ENCODE measurements around the gene XRN1.
A peak's percentile ranks its signal among the peaks of the same experiment; 100 is the strongest.

Gene XRN1

DNA sequence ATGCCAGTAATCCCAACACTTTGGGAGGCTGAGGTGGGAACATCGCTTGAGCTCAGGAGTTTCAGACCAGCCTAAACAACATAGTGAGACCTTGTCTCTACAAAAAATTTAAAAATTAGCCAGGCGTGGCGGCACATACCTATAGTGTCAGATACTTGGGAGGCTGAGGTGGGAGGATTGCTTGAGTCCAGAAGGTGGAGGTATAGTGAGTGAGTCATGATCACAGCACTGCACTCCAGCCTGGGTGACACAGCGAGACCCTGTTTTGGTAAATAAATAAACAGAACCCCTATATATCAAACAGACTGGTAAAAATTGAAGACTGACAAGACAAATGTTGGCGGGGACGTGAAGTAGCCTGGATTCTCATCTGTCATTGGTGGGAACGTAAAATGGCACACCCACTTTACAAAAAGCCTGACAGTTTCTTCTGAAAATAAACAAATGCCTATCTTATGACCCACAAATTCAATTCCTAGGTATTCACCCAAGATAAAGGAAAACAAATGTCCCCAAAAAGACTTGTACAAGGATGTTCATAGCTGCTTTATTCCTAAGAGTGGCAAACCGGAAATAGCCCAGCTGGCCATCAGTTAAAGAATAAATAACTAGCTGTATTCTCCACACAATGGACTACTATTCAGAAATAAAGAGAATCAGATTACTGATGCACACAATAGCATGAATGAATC is 175.5 kb downstream of the XRN1 start:
- H3K4me1 ChIP-seq (ENCODE audit: insufficient read depth, low read length, poor library complexity, severe bottlenecking) = peaks cover 20% of the 10 kb centered on the region
- H3F3A ChIP-seq (ENCODE audit: low read depth) = 0 out of 2 replicates have a peak, but pooled peaks cover 4% of the 10 kb centered on the region
- no peaks in the 10 kb centered on the region for H4K20me1 ChIP-seq (ENCODE audit: insufficient read depth, low read length, poor library complexity, severe bottlenecking)
- no peaks in the 10 kb centered on the region for H3K9me2 ChIP-seq (replicated peaks; ENCODE audit: low read depth, low read length)
- no peaks in the 10 kb centered on the region for H3K79me2 ChIP-seq (ENCODE audit: insufficient read depth, low read length)
- H3K36me3 ChIP-seq (ENCODE audit: insufficient read depth, low read length) = no peaks in the 10 kb centered on the region
- no peak for TF ChIP-seq EZH2phosphoT487 (IDR thresholded peaks at IDR 0.05; ENCODE audit: borderline replicate concordance)
- TF ChIP-seq, protein P1, sequence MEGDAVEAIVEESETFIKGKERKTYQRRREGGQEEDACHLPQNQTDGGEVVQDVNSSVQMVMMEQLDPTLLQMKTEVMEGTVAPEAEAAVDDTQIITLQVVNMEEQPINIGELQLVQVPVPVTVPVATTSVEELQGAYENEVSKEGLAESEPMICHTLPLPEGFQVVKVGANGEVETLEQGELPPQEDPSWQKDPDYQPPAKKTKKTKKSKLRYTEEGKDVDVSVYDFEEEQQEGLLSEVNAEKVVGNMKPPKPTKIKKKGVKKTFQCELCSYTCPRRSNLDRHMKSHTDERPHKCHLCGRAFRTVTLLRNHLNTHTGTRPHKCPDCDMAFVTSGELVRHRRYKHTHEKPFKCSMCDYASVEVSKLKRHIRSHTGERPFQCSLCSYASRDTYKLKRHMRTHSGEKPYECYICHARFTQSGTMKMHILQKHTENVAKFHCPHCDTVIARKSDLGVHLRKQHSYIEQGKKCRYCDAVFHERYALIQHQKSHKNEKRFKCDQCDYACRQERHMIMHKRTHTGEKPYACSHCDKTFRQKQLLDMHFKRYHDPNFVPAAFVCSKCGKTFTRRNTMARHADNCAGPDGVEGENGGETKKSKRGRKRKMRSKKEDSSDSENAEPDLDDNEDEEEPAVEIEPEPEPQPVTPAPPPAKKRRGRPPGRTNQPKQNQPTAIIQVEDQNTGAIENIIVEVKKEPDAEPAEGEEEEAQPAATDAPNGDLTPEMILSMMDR (conservative IDR thresholded peaks at IDR 0.05; ENCODE audit: low read length) = no peak
- H2AFZ ChIP-seq (ENCODE audit: low read length) = no peak overlapping the region
- H3K4me2 ChIP-seq (ENCODE audit: low read depth, low read length, poor library complexity, severe bottlenecking) = no peak overlapping the region
- H3K9ac ChIP-seq (ENCODE audit: low read depth, low read length, poor library complexity, severe bottlenecking) = no peak overlapping the region
- H3K4me3 ChIP-seq (ENCODE audit: low read length, poor library complexity, severe bottlenecking) = no peak overlapping the region
- no peaks in the 10 kb centered on the region for H3K9me3 ChIP-seq (ENCODE audit: insufficient read depth, low read depth, low read length)
- H3K27me3 ChIP-seq (ENCODE audit: insufficient read depth, low read length, poor library complexity, severe bottlenecking) = no peaks in the 10 kb centered on the region

DNA sequence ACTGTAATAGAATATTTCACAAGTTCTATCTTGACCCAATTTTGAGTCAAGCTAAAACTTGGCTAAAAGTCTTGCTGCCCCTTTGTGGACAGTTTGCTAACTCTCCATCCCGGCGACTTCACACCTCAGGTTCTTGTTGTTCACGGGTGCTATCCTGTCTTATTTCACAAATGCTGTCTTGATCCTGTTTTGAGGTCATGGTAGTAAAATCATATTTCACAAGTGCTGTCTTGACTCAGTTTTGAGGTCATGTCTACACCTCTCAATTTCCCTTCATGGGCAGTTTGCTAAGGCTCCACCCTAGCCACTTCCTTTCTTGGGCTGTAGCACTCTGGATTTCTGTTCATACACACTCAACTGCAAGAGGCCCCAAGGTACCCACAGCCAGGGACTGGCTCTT is 177.4 kb downstream of the XRN1 start:
- H3K4me3 ChIP-seq (ENCODE audit: low read length, poor library complexity, severe bottlenecking) = no peak overlapping the region
- H3K4me2 ChIP-seq (ENCODE audit: low read depth, low read length, poor library complexity, severe bottlenecking) = peak overlapping the region; percentile 5

DNA sequence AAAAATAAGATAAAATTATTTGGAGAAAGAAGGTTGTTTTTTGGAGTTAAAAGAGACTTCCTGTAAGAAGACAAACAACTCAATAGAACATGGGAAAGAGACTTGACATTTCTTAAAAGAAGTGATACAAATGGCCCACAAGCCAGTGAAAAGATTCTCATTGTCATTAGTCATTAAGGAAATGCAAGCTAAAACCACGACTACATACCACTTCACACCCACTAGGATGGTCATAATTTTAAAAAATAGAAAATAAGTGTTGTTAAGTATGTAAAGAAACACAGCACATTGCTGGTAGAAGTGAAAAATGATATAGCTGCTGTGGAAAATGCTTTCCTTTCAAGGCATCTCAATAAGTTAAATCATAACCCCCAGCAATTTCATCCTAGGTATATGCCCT is 178.1 kb downstream of the XRN1 start:
- Histone ChIP-seq H3K9ac (ENCODE audit: low read depth, low read length, poor library complexity, severe bottlenecking) (no peak overlapping the region), H4K20me1 (ENCODE audit: insufficient read depth, low read length, poor library complexity, severe bottlenecking) (no peaks in the 10 kb centered on the region), H3K27me3 (ENCODE audit: insufficient read depth, low read length, poor library complexity, severe bottlenecking) (no peaks in the 10 kb centered on the region), H2AFZ (ENCODE audit: low read length) (peak overlapping the region; percentile 41; the same call in 1 of the 2 replicates), H3K4me2 (ENCODE audit: low read depth, low read length, poor library complexity, severe bottlenecking) (peak overlapping the region; percentile 4), H3K36me3 (ENCODE audit: insufficient read depth, low read length) (no peaks in the 10 kb centered on the region), H3K4me3 (ENCODE audit: low read length, poor library complexity, severe bottlenecking) (no peak overlapping the region), H3K4me1 (ENCODE audit: insufficient read depth, low read length, poor library complexity, severe bottlenecking) (peaks cover 20% of the 10 kb centered on the region), H3K79me2 (ENCODE audit: insufficient read depth, low read length) (no peaks in the 10 kb centered on the region), H3F3A (ENCODE audit: low read depth) (0 out of 2 replicates have a peak, but pooled peaks cover 4% of the 10 kb centered on the region), H3K9me3 (ENCODE audit: insufficient read depth, low read depth, low read length) (no peaks in the 10 kb centered on the region), H3K9me2 (replicated peaks; ENCODE audit: low read depth, low read length) (no peaks in the 10 kb centered on the region)
- no peak for TF ChIP-seq EZH2phosphoT487 (IDR thresholded peaks at IDR 0.05; ENCODE audit: borderline replicate concordance)
- TF ChIP-seq, protein P1 (conservative IDR thresholded peaks at IDR 0.05; ENCODE audit: low read length) = no peak

More for the DNA sequence above, 177.4 kb downstream of the XRN1 start:
- 0 out of 2 replicates have a peak, but pooled peaks cover 4% of the 10 kb centered on the region for H3F3A ChIP-seq (ENCODE audit: low read depth)
- H3K9ac ChIP-seq (ENCODE audit: low read depth, low read length, poor library complexity, severe bottlenecking) = no peak overlapping the region
- no peak overlapping the region for H2AFZ ChIP-seq (ENCODE audit: low read length)
- peaks cover 20% of the 10 kb centered on the region for H3K4me1 ChIP-seq (ENCODE audit: insufficient read depth, low read length, poor library complexity, severe bottlenecking)
- H3K79me2 ChIP-seq (ENCODE audit: insufficient read depth, low read length) = no peaks in the 10 kb centered on the region
- TF ChIP-seq, protein P1 (conservative IDR thresholded peaks at IDR 0.05; ENCODE audit: low read length) = peak; percentile 33
- no peak for TF ChIP-seq EZH2phosphoT487 (IDR thresholded peaks at IDR 0.05; ENCODE audit: borderline replicate concordance)
- no peaks in the 10 kb centered on the region for H3K36me3 ChIP-seq (ENCODE audit: insufficient read depth, low read length)
- no peaks in the 10 kb centered on the region for H4K20me1 ChIP-seq (ENCODE audit: insufficient read depth, low read length, poor library complexity, severe bottlenecking)
- H3K9me3 ChIP-seq (ENCODE audit: insufficient read depth, low read depth, low read length) = no peaks in the 10 kb centered on the region
- H3K27me3 ChIP-seq (ENCODE audit: insufficient read depth, low read length, poor library complexity, severe bottlenecking) = no peaks in the 10 kb centered on the region
- no peaks in the 10 kb centered on the region for H3K9me2 ChIP-seq (replicated peaks; ENCODE audit: low read depth, low read length)

All from Loucy (cell line).